Neural progenitor cell (in vitro differentiated cells): ENCODE results near the gene ACVR1. TPM values are rescaled to one million over a fixed set of nuclear protein-coding genes. Genes with fewer than 3 reads are reported as not detected.

Source experiments
- DNase-seq: peaks from one replicate; pipeline ENCODE4 v3.0.0-alpha.2; 2016; ENCODE audit warnings: low spot score
- H2AFZ ChIP-seq: fragments of 200-600 bp; sonication (generic); replicated peaks from 2 replicates; pipeline ENCODE4 v1.6.1; 2016; ENCODE audit warnings: antibody characterized with exemption
- H3F3A ChIP-seq: fragments of 200-600 bp; sonication (generic); 2 replicates; pipeline ENCODE4 v1.6.1; 2016; ENCODE audit warnings: antibody characterized with exemption, low read depth
- H3K27ac ChIP-seq: fragments of 200-600 bp; sonication (generic); 2 replicates; pipeline ENCODE4 v1.5.1; 2016; ENCODE audit warnings: mild to moderate bottlenecking
- H3K27me3 ChIP-seq: fragments of 200-600 bp; sonication (generic); 2 replicates; pipeline ENCODE4 v1.6.1; 2016; ENCODE audit warnings: mild to moderate bottlenecking, moderate library complexity
- H3K36me3 ChIP-seq: fragments of 200-600 bp; sonication (generic); 2 replicates; pipeline ENCODE4 v1.5.1; 2016
- H3K4me1 ChIP-seq: fragments of 200-600 bp; sonication (generic); 2 replicates; pipeline ENCODE4 v1.6.1; 2016; ENCODE audit warnings: mixed run types
- H3K4me2 ChIP-seq: fragments of 200-600 bp; sonication (generic); 2 replicates; pipeline ENCODE4 v1.6.1; 2016
- H3K4me3 ChIP-seq: fragments of 200-600 bp; sonication (generic); 2 replicates; pipeline ENCODE4 v1.5.1; 2016
- H3K79me2 ChIP-seq: fragments of 200-600 bp; sonication (generic); 2 replicates; pipeline ENCODE4 v1.6.1; 2016; ENCODE audit warnings: low read depth
- H3K9ac ChIP-seq: fragments of 200-600 bp; sonication (generic); 2 replicates; pipeline ENCODE4 v1.6.1; 2016
- H3K9me3 ChIP-seq: fragments of 200-600 bp; sonication (generic); 2 replicates; pipeline ENCODE4 v1.5.1; 2016; ENCODE audit warnings: low read depth
- H4K20me1 ChIP-seq: fragments of 200-600 bp; sonication (generic); 2 replicates; pipeline ENCODE4 v1.6.1; 2016; ENCODE audit warnings: low read depth
- H3K27ac Mint-ChIP-seq: 3 replicates; pipeline ENCODE4 v1.8.0; 2021; ENCODE audit warnings: mixed read lengths
- H3K27me3 Mint-ChIP-seq: 2 replicates; pipeline ENCODE4 v1.8.0; 2022; ENCODE audit warnings: low read depth, mild to moderate bottlenecking, inconsistent platforms, moderate library complexity, mixed read lengths; ENCODE audit not compliant: insufficient read depth
- H3K36me3 Mint-ChIP-seq: 3 replicates; pipeline ENCODE4 v1.8.0; 2021; ENCODE audit warnings: mixed read lengths
- H3K4me1 Mint-ChIP-seq: 3 replicates; pipeline ENCODE4 v1.8.0; 2021; ENCODE audit warnings: mixed read lengths
- H3K4me3 Mint-ChIP-seq: 3 replicates; pipeline ENCODE4 v1.8.0; 2021; ENCODE audit warnings: mild to moderate bottlenecking, moderate library complexity, mixed read lengths
- H3K9me3 Mint-ChIP-seq: 3 replicates; pipeline ENCODE4 v1.8.0; 2020; ENCODE audit warnings: mixed read lengths
- EZH2 ChIP-seq: fragments of 200-600 bp; sonication (generic); IDR thresholded peaks from 2 replicates; pipeline ENCODE4 v1.6.1; 2017; ENCODE audit warnings: antibody characterized with exemption, mild to moderate bottlenecking, moderate library complexity
- EZH2phosphoT487 ChIP-seq: fragments of 200-600 bp; sonication (generic); IDR thresholded peaks from 2 replicates; pipeline ENCODE4 v1.6.1; 2017; ENCODE audit warnings: antibody characterized with exemption
- total RNA-seq: library from RNA; depleted of rRNA; stranded (reverse); fragments of >200 nt; gene quantifications from 2 replicates; pipeline ENCODE4 v1.2.3, GENCODE V29; 2015; ENCODE audit warnings: low replicate concordance
- TF ChIP-seq, protein P1 (sequence below): fragments of 200-600 bp; sonication (generic); IDR thresholded peaks from 2 replicates; pipeline ENCODE4 v1.5.1; 2017; ENCODE audit warnings: antibody characterized with exemption, mild to moderate bottlenecking

ACVR1 gene
- total RNA-seq, 1 donor from 2014 or later: 14.0 TPM

DNA sequence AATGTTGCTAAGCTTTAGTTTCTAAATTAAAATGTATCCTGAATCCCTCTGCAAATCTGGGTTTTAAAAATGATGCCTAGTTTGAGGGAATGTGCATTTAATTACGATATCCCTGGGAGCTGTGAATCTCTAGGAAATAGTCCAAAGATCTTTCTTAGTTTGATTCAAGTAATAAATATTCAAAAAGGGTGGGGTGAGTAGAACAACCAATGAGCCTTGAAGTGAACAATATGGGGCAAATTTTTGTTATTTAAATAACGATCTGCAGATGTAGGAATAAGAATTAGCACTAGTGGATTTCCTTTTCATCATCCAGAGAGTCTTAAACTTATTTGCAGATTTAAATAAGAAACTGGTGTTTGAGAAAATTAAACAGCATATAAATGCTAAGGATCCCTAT lies 106.3 kb downstream of the ACVR1 start:
- no peak overlapping the region for H3K27ac Mint-ChIP-seq
- no peak overlapping the region for H3K4me2 ChIP-seq
- H2AFZ ChIP-seq: no peak overlapping the region

DNA sequence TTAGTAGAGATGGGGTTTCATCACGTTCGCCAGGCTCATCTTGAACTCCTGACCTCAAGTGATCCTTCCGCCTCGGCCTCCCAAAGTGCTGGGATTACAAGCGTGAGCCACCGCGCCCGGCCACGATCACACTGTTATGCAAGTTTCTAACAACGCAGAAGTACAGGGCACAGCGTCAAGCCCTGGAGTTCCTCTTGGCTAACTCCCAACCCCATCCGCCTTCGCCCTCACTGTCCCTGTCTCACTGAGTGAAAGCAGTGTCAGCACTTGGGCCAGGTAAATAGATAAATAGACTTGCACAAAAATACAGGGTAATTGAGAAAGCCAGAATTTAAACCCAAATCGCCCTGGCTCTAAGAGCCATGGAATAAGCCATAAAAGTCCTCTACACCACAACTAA lies 111.7 kb downstream of the ACVR1 start:
- Histone ChIP-seq H3F3A (no peaks in the 10 kb centered on the region), H3K9ac (no peak overlapping the region), H3K36me3 (peaks cover 21% of the 10 kb centered on the region), H3K9me3 (no peaks in the 10 kb centered on the region), H4K20me1 (no peaks in the 10 kb centered on the region), H3K4me2 (no peak overlapping the region), H3K27ac (no peak overlapping the region), H3K79me2 (no peaks in the 10 kb centered on the region), H3K4me1 (peaks cover 9% of the 10 kb centered on the region), H3K4me3 (no peak overlapping the region), H3K27me3 (no peaks in the 10 kb centered on the region), H2AFZ (no peak overlapping the region)
- no peak overlapping the region for H3K27ac Mint-ChIP-seq
- H3K4me1 Mint-ChIP-seq: no peaks in the 10 kb centered on the region
- H3K9me3 Mint-ChIP-seq: no peaks in the 10 kb centered on the region
- no peak for DNase-seq
- no peak overlapping the region for H3K4me3 Mint-ChIP-seq
- H3K27me3 Mint-ChIP-seq: no peaks in the 10 kb centered on the region
- H3K36me3 Mint-ChIP-seq: peaks cover 26% of the 10 kb centered on the region
- TF ChIP-seq EZH2 (no peak), EZH2phosphoT487 (no peak)
- TF ChIP-seq, protein P1, sequence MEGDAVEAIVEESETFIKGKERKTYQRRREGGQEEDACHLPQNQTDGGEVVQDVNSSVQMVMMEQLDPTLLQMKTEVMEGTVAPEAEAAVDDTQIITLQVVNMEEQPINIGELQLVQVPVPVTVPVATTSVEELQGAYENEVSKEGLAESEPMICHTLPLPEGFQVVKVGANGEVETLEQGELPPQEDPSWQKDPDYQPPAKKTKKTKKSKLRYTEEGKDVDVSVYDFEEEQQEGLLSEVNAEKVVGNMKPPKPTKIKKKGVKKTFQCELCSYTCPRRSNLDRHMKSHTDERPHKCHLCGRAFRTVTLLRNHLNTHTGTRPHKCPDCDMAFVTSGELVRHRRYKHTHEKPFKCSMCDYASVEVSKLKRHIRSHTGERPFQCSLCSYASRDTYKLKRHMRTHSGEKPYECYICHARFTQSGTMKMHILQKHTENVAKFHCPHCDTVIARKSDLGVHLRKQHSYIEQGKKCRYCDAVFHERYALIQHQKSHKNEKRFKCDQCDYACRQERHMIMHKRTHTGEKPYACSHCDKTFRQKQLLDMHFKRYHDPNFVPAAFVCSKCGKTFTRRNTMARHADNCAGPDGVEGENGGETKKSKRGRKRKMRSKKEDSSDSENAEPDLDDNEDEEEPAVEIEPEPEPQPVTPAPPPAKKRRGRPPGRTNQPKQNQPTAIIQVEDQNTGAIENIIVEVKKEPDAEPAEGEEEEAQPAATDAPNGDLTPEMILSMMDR: no peak

More for the DNA sequence above, 106.3 kb downstream of the ACVR1 start:
- H3K4me3 Mint-ChIP-seq: no peak overlapping the region
- H3K4me3 ChIP-seq: no peak overlapping the region
- no peaks in the 10 kb centered on the region for H3K79me2 ChIP-seq
- peaks cover 10% of the 10 kb centered on the region for H4K20me1 ChIP-seq
- H3K9me3 Mint-ChIP-seq: no peaks in the 10 kb centered on the region
- no peaks in the 10 kb centered on the region for H3K9me3 ChIP-seq
- H3K27ac ChIP-seq: no peak overlapping the region
- no peaks in the 10 kb centered on the region for H3K27me3 Mint-ChIP-seq
- peaks cover 13% of the 10 kb centered on the region for H3K4me1 ChIP-seq
- no peak overlapping the region for H3K9ac ChIP-seq
- H3K36me3 ChIP-seq: peaks cover 14% of the 10 kb centered on the region
- no peaks in the 10 kb centered on the region for H3K4me1 Mint-ChIP-seq
- H3K27me3 ChIP-seq: no peaks in the 10 kb centered on the region
- H3F3A ChIP-seq: no peaks in the 10 kb centered on the region
- no peak for DNase-seq
- H3K36me3 Mint-ChIP-seq: peaks cover 25% of the 10 kb centered on the region
- no peak for TF ChIP-seq EZH2phosphoT487

DNA sequence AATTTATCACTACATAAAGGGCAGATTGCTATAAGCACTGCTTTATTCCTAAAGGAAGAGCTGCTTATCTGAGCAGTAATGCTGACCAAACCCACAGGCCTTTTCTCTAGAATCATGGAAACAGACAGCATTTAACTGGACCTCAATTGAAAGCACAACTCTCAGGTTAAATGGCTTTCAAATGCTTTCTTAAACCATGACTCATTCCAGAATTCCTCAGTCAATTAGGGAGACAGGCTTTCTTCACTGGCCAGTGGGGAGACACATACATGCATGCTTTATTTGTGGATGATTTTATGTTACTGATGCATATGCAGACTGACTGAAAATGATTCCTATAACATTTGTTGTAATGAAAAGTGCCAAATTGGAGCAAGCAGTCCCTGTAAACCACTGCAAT lies 114.6 kb downstream of the ACVR1 start:
- Histone ChIP-seq H3K4me2 (no peak overlapping the region), H2AFZ (no peak overlapping the region), H3K4me3 (no peak overlapping the region), H3K36me3 (peaks cover 38% of the 10 kb centered on the region), H3K79me2 (no peaks in the 10 kb centered on the region), H3K4me1 (peaks cover 9% of the 10 kb centered on the region), H4K20me1 (no peaks in the 10 kb centered on the region), H3K9me3 (no peaks in the 10 kb centered on the region), H3K27ac (peak overlapping the region; percentile 48), H3F3A (no peaks in the 10 kb centered on the region), H3K27me3 (no peaks in the 10 kb centered on the region), H3K9ac (no peak overlapping the region)
- peaks cover 14% of the 10 kb centered on the region for H3K9me3 Mint-ChIP-seq
- no peaks in the 10 kb centered on the region for H3K4me1 Mint-ChIP-seq
- H3K27ac Mint-ChIP-seq: no peak overlapping the region
- DNase-seq: no peak
- H3K27me3 Mint-ChIP-seq: peaks cover 2% of the 10 kb centered on the region
- H3K4me3 Mint-ChIP-seq: no peak overlapping the region
- peaks cover 48% of the 10 kb centered on the region for H3K36me3 Mint-ChIP-seq
- TF ChIP-seq EZH2phosphoT487: no peak
- TF ChIP-seq, protein P1: no peak

DNA sequence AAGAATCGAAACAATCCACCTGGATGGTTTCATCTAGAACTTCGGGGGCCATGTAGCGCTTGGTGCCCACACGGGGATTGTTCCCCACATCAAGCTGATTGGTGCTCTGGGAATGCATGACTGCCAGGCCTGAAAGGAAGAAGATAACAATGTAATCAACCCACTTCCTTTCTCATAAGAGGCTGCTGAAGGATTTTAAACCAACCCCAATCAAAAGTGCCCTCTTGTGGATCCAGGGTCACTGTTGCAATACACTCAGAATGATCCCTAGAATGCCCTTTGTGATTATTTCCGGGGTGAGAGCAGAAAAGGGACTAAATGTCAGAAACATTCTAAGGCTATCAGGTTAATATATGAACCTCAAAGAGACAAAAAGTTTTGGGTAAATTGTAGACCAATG lies 115.2 kb downstream of the ACVR1 start:
- Histone ChIP-seq H2AFZ (no peak overlapping the region), H3K9me3 (no peaks in the 10 kb centered on the region), H3K4me2 (no peak overlapping the region), H3K27me3 (no peaks in the 10 kb centered on the region), H3K27ac (peak overlapping the region; percentile 48), H3K9ac (no peak overlapping the region), H4K20me1 (no peaks in the 10 kb centered on the region), H3K4me1 (peaks cover 9% of the 10 kb centered on the region), H3K36me3 (peaks cover 33% of the 10 kb centered on the region), H3K79me2 (no peaks in the 10 kb centered on the region), H3F3A (no peaks in the 10 kb centered on the region), H3K4me3 (no peak overlapping the region)
- peaks cover 2% of the 10 kb centered on the region for H3K27me3 Mint-ChIP-seq
- no peak for DNase-seq
- H3K4me1 Mint-ChIP-seq: no peaks in the 10 kb centered on the region
- H3K4me3 Mint-ChIP-seq: no peak overlapping the region
- no peak overlapping the region for H3K27ac Mint-ChIP-seq
- H3K9me3 Mint-ChIP-seq: peaks cover 20% of the 10 kb centered on the region
- peaks cover 50% of the 10 kb centered on the region for H3K36me3 Mint-ChIP-seq
- TF ChIP-seq, protein P1: peak; percentile 9
- TF ChIP-seq EZH2 (no peak), EZH2phosphoT487 (no peak)
